NOMO-1 treated with DMSO at 0.1 percent for 48 hours (cell line): ENCODE data around the gene INAVA.
A peak's percentile ranks its signal among the peaks of the same experiment; 100 is the strongest.
"Not testable (repeated sequence)": the region's sequence is repeated elsewhere in the genome, so short reads cannot be mapped to it uniquely, and the experiment has no call there.

Experiments
- DNase-seq: peaks from one replicate; lab custom pipeline; 2025; ENCODE audit not compliant: unreplicated experiment; lab: John Stamatoyannopoulos, UW

INAVA gene

DNA sequence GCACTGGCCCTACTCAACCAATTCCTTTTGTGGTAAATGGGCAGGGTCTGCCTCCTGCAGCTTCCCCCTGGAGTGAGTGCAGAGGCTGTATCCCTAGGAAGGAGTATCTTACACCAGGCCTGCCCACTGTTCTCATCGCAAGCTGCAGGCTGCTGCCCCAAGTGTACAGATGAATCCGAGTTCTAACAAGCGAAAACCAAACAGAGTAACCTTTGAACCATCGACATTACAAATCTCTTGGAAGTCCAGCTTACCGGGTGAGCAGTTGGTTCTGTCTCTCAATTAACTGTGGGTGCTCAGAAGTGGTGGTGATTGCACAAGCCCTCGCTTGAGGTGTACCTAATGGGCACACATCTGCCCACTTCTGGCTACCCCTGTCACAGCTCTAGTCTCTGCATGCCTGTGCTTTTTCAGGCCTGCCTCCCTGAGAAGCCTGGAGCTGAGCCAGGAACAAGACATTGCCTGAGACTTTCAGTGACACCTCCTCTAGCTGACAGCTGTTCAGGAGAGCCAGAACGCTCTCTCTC is 22.7 kb downstream of the INAVA start:
- no peak for DNase-seq

DNA sequence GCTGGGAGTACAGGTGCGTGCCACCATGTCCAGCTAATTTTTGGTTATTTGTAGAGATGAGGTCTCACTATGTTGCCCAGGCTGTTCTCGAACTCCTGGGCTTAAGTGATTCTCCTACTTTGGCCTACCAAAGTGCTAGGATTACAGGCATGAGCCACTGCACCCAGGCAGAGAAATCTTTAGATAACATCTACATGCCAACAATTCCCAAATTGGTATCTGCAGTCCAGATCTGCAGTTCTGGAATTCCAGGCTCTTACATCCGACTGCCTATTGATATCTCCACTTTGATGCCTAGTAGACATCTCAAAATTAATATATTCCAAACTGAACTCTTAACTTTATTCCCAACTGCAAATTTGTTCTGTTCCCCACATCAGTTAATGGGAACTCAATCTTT is 23.3 kb downstream of the INAVA start:
- no peak for DNase-seq

DNA sequence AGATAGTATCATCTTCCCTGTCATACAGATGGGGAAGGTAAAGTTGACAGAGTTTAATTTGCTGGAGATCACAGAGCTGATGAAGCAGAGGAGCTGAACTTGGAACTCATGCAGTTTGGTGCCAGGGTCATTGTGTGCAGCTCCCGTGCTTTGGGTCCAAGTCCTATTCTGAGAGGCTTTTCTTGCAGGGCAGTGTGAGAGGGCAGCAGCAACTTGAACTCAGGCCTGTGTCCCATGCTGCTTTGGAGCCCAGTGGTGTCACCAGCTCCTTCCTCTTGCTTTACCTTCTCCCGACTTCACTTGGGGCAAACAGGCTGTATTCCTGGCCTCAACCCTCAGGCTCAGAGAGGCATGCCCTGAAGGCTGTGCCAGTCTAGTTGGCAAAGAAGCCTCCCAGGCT is 24.7 kb downstream of the INAVA start:
- DNase-seq = no peak

DNA sequence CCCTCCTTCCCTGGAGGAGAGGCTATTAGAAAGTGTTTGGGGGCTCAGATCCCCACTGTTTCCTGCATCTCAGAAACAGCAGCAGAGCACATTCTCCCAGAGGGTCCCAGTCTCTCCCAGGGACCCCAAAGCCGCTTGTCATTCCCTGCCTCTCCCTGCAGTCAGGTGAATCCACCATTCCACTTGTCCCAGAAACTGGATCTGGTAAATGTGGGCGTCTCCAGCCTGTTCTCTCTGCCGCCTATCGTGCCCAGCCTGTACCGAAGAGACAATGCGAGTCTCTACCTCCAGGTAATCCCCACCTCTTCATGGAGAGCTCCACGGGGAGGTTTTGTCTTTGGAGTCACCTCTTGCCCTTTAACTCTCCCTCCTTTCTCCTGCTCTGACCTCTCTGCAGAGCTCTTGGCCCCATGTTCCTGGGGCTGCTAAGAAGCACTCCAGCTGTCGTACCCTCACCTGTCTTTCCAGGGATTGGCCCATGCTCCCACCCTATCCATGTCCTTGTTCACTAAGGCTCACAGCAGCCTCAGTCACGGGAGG is 26.9 kb downstream of the INAVA start:
- no peak for DNase-seq

DNA sequence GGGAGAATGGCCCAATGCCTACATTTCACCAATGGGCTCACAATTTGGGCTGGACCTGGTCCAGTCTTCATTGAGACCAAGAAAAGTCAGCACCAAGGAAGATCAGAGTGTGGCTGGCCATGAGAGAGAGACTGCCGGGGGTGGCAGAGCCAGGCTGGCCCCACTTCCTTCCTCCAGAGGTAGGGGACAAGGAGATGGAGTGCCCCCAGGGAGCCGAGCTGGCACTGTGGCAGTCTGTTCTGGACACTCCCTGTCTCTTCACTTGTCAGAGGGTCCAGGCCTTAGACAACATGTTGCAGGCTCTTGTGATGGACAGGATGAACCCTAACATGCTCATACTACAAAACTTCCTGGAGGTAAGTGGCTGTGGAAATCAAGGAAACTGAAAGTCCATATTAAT is 27.7 kb downstream of the INAVA start:
- DNase-seq = no peak

DNA sequence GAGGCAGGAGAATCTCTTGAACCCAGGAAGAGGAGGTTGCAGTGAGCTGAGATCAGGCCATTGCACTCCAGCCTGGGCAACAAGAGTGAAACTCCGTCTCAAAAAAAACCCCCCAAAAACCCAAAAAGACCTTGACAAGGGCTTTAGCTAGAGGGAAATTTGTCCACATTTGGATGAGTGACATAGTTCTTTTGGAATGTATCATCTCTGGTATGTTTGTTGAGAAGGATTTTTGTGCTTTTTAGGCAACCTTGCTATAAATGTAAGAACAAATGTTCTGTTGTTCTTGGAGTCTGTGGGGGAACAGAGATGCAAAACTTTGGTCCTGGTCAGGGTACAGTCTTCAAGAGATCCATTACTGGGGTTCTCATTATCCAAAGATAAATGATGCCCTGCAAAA is 28.9 kb downstream of the INAVA start:
- DNase-seq = no peak

DNA sequence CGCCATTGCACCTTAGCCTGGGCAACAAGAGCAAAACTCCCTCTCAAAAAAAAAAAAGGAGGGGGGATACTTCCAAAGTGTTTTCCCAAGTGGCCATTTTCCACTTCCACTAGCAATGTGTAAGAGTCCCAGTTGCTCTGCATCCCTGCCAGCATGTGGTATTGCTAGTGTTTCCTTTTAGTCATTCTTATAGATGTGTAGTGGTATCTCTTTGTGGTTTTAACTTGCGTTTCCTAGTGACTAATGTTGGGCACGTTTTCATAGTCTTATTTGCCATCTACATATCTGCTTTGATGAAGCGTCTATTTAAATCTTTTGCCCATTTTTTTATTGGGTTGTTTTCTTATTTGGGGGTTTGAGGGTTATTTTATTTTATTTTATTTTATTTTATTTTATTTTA is 31.1 kb downstream of the INAVA start:
- DNase-seq = no peak

DNA sequence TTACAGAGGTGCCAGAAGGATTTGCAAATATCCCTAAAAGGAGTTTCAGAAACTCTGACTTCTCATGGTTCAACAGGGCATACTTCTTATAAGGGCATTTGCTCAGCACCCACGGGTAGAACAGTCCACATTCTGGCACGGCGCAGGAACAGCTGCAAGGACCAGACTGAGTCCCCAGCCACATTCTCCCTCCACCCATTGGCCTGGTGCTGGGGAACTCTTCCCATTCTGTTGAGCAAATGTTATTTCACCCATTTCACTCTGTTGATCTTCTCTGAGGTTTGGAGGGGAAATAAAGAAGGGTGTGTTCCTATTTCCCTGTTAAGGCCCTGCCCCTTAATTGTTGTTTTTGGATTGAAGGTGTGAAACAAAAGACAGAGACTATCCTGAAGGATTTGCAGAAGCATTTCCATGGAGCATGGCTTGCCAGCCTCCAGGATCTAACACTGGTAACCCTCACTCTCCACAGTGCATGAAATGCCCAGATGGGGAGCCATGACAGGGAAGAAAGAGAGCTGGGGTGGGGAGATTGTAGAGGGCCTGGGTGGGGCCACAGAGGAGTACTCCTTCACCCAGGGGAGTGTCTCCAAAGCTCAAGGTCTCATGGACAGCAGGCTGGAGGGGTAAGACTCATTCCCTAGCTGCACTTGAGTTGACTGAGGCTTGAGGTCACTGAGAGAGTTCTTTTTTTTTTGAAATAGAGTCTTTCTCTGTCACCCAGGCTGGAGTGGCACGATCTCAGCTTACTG is 35.0 kb downstream of the INAVA start:
- no peak for DNase-seq

DNA sequence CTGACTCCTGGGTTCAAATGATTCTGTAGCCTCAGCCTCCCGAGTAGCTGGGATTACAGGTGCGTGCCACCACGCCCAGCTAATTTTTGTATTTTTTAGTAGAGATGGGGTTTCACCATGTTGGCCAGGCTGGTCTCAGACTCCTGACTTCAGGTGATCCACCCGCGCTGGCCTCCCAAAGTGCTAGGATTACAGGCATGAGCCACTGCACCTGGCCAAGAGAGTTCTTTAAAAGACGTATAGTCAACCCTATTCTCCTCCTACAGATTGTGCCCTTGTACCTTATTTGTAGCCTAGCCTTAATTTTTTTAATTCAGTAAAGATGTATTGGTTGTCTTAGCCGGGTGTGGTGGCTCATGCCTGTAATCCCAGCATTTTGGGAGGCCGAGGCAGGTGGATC is 35.6 kb downstream of the INAVA start:
- not testable (repeated sequence) for DNase-seq

DNA sequence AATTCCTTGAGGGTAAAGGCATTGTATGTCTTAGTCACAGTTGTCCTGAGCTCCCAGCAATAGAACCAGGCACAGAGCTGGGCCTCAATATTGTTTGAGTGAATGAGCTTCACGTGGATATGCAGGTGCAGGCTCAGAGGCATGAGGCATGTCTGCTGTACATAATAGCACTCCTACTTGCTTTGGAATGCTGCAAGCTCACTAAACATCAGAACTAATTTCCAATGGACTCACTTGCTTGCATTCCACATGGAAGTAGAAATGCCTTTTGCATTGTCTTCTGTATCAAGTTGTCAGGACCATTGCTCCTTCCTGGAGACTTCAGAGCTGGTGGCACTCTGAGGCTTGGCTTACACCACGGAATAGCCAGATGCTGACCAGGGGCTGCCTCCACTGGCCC is 37.1 kb downstream of the INAVA start:
- no peak for DNase-seq

DNA sequence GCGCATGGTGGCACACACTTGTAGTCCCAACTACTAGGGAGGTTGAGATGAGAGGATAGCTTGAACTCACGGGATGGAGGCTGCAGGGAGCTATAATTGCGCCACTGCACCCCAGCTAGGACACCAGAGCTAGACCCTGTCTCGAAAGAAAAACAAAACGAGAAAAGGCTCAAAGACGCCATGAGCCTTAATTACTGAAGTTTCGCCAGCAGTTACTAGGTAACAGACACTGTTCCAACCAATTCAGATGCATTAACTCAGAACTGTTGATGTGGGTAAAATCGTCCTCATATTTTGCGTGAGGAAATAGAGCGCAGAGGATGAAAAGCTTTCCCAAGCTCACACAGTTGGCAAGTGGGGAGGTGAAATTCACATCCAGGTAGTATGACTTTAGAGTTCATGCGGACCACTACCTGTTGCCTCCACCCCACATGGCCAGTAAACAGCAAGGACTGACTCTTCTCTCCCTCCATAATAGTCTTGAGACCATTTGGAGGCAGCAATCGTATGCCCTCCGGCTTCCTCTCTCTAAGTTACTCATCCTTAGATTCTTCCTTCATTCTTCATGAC is 40.1 kb downstream of the INAVA start:
- no peak for DNase-seq

DNA sequence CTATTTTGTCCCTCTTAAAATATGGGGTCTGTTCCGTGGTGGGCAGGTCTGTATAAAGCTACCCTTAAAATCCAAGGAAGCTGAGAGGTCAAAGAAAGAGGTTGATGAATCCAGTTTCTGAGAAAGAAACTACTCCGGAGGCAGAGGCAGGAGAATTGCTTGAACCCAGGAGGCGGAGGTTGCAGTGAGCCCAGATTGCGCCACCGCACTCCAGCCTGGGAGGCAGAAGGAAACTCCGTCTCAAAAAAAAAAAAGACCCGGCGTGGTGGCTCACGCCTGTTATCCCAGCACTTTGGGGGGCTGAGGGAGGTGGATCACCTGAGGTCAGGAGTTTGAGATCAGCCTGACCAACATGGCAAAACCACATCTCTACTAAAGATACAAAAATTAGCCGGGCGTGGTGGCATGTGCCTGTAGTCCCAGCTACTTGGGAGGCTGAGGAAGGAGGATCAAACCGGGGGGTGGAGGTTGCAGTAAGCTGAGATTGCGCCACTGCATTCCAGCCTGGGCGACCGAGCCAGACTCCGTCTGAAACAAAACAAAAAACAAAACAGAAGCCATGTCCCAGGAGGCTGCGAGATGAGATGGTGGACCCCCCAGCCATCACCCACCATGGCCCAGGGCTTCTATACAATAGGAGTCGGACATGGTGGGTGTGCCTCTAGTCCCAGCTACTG is 40.7 kb downstream of the INAVA start:
- not testable (repeated sequence) for DNase-seq

DNA sequence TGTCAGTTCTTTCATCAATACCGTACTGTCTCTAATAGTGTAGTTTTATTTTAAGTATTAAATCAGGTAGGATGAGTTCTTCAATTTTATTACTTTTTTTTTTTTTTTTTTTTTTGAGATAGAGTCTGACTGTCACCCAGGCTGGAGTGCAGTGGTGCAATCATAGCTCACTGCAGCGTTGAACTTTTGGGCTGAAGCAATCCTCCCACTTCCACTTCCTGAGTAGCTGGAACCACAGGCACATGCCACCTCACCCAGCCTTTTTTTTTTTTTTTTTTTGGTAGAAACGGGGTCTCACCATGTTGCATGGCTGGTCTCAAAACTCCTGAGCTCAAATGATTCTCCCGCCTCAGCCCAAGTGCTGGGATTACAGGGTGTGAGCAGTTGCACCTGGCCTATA is 44.3 kb downstream of the INAVA start:
- peak; percentile 85 for DNase-seq

DNA sequence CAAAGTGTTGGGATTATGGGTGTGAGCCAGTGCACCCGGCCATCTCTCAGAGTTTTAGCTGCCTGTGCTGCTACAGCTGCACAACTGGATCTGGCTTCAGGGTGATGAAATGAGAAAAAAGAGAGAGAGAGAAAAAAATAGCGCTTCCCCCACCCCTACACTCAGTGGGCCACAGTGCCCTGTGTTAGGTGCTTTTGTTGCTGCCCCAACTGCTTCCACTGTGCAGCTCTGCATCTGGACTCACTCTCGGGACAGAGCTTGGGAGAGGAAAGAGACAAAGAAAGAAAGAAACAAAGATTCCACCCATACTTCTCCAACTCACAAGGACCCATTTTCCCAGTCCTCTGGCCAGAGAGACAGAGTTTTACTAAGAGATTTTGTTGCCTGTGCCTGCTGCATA is 50.4 kb downstream of the INAVA start:
- no peak for DNase-seq

DNA sequence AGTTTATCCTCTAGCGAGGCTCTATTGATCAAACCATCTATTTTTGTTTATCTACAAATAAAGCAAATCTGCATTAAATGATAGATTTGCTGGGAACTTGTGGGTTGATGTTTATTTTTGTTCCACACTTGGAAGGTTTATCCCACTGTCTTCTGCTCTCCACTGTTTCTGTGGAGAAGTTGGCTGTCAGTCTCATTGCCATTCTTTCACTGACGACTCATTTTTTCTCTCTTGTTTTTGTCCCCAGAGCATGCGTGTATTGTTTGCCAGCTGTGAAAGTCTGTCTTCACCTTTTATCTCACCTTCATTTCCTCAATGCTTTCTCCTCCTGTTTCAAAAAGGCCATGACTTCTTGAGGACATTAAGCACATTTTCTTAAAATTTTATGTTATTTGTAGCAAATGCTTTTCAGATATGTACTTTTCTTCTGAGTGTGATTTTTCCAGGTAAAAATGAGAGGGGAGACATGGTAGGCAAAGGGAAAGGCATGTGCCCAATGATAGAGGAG is 52.4 kb downstream of the INAVA start:
- no peak for DNase-seq

DNA sequence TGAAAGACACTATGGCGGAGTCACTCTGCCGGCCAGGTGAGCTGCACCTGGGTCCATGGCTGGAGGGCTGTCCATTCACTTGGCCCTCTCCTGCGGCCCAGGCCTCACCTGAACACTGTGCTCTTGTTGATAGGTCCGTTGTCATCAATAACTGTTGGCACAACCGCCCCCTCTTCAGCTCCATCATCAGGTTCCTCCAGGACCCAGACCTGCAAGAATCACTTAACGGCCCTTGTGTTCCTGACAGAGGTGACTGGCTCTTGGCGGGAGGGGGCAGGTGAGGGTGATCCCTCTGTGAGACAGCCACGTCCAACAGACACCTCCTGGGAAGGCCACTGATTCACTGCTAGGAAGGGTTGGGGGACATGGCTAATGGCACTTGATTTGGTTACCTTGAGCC is 54.9 kb downstream of the INAVA start:
- DNase-seq = no peak

DNA sequence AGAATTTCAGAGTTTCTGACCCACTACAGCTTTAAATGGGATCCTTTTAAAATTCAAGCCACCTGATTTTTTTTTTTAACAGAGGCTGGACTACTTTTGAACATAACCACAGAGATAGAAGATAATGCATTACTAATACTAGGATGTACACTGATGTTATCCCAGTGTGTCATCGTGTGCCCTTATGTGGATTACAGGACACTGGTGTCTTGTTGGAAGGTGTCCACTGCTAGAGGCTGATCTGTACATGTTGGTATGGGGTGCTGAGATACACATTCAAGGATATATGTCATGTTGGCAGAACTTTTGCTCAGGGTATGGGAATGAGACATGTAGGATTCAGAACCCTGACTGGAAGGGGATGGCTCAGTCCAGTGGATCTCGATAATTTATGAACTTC is 56.3 kb downstream of the INAVA start:
- no peak for DNase-seq

DNA sequence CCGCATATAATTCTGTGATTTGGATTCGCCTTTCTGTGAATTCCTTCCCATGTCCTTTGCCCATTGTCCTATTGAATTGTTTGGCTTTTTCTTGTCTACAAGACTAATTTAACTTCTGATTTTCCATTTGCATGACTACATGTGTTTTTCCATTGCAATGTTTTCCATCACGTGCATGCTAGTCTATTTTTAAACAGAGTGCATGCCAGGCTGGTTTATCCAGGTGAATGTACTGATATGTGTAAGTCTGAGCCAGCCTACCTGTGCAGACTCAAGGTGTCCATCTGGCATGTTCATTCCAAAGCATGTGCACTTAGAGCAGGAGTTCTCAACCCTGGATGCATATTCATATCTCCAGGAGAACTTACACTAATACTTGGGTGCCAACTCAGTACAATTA is 59.7 kb downstream of the INAVA start:
- no peak for DNase-seq

DNA sequence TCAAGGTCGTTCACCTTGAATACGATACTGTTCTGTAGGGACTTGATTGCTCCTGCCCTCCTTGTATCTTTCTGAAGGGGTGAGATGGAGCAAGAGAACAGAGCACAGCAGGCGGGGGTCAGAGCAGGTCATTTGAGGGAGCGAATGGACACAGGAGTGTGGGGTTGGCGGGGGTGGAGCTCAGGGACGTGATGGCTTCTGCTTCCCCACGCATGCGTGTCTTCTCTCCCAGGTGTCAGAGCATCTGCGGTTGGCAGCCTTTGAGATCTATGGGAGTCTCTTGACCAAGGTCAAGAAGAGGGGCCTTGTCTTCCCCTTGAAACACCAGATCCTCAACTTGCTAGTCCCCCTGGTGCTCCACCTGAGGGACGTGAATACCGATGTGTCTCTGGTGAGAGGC is 63.9 kb downstream of the INAVA start:
- no peak for DNase-seq

DNA sequence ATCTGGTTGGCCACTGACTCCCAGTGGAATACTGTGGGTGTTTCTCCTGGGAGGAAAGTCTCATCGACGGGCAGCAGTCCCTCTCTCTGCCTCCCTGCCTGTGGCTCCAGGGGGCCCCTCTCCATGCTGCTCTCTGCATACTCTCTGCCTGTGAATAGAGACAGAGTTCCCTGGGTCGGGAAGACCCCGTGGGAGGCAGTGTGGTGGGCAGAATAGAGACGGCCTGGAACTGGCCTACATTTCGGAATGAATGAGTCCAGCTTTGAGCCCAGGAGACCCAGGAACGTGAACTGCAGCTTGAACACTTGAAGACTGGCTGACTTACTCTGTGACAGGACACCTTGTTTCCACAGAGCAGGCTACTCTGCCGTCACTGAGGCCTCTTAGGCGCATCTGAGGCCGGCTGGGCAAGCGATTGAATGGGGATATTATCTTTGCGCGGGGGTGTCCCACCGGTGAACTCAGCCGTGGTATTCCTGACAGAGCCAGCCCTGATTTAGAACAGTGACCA is 64.8 kb downstream of the INAVA start:
- DNase-seq = no peak

DNA sequence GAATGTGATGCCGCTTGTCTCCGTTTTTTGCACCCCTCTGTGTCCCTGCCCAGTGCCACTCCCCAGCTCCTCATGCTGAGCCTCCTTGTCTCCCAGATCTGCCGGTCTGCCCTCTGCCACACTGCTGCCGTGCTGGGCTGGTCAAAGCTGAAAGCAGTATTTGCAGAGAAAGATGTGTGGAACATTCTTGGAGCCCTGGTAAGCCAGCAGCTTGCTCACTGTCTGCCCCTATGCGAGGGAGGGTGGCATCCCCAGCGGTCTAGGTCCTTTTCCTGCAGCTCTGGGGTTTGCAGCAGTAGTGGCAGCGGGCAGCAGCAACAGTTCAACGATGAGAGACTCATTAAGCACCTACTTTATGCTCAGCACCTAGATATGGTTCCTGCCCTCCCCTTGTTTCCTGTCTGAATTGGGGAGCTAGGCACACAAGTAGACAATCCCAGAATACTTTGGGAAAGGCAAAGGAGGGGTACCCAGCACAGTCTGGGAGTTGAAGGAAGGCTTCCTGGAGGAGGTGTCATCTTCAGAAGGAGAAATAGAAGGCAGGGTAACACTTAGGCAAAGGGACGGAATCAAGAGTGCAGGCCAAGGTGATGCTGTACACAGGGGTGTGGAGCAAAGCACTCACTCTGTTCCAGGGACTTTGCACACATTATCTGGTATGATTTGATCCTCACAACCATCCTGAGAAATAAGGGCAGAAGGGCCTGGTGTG is 65.7 kb downstream of the INAVA start:
- no peak for DNase-seq
